Natural killer cell treated with Interleukin-12 subunit alpha and Interleukin-12 subunit beta and Interleukin-15 and Interleukin-18, amount 100 ng/mL, for 72 hours (primary cell): ENCODE results near the gene RBP7. TPM values are rescaled to one million over a fixed set of nuclear protein-coding genes. Genes with fewer than 3 reads are reported as not detected.
"Not testable (repeated sequence)": the region's sequence is repeated elsewhere in the genome, so short reads cannot be mapped to it uniquely, and the experiment has no call there.

ENCODE experiments used
- ATAC-seq, 2 donors: fragments of 150-1000 bp; cut with Tn5 transposase in 1 of 2; sonication (Bioruptor Pico), chemical (Tn5 transposase) in 1 of 2; 2 replicates each; pipeline ENCODE4 v1.10.0; 2021
- DNase-seq: peaks from one replicate; pipeline ENCODE4 v3.0.0; 2022; ENCODE audit warnings: low spot score
- H3K27ac Mint-ChIP-seq, 2 donors: 1 replicate in 1 of 2; 2 replicates in 1 of 2; pipeline ENCODE4 v1.8.0; 2022; ENCODE audit warnings: mixed read lengths in 2 of 2, mild to moderate bottlenecking in 1 of 2, moderate library complexity in 1 of 2
- H3K27me3 Mint-ChIP-seq, 2 donors: 1 replicate in 1 of 2; 2 replicates in 1 of 2; pipeline ENCODE4 v1.8.0; 2022; ENCODE audit warnings: mixed read lengths in 2 of 2
- H3K36me3 Mint-ChIP-seq: one replicate; pipeline ENCODE4 v1.8.0; 2022; ENCODE audit warnings: mixed read lengths
- H3K4me1 Mint-ChIP-seq, 2 donors: 1 replicate in 1 of 2; 2 replicates in 1 of 2; pipeline ENCODE4 v1.8.0; 2022; ENCODE audit warnings: low read depth in 2 of 2, mixed read lengths in 2 of 2, mild to moderate bottlenecking in 1 of 2
- H3K4me3 Mint-ChIP-seq: one replicate; pipeline ENCODE4 v1.8.0; 2022; ENCODE audit warnings: mixed read lengths
- H3K9me3 Mint-ChIP-seq: 2 replicates; pipeline ENCODE4 v1.8.0; 2022; ENCODE audit warnings: mixed read lengths
- total RNA-seq, 2 donors: library from RNA; stranded (reverse); gene quantifications; one replicate each; pipeline ENCODE4 v1.2.3, GENCODE V29; 2022

RBP7 gene
- total RNA-seq, 2 donors from 2014 or later: not detected

DNA sequence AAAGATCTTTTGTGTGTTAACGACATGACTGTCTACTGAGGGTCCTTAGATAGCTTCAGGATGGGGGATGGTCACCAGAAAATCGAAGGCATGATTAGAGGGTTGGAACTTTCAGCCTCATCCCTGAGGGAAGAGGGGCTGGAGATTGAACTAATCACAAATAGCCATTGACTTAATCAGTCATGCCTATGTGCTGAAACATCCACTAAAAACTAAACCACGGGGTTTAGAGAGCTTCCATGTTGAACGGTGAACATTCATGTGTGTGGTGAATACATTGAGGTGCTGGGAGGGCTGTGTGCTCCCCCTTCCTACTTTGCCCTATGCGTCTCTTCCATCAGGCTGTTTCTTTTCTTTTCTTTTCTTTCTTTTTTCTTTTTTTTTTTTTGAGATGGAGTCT lies 17.0 kb downstream of the RBP7 start:
- Mint-ChIP-seq H3K27me3 (peaks cover 0 to 3% of the 10 kb centered on the region in 2 donors), H3K27ac (no peak overlapping the region), H3K9me3 (no peaks in the 10 kb centered on the region), H3K4me3 (no peak overlapping the region), H3K36me3 (no peaks in the 10 kb centered on the region), H3K4me1 (no peaks in the 10 kb centered on the region)
- DNase-seq (no peak), ATAC-seq (no peak)

- DNase-seq (no peak), ATAC-seq (no peak)
- Mint-ChIP-seq H3K27me3 (peaks cover 0 to 3% of the 10 kb centered on the region in 2 donors), H3K36me3 (no peaks in the 10 kb centered on the region), H3K4me3 (no peak overlapping the region), H3K4me1 (no peaks in the 10 kb centered on the region), H3K9me3 (no peaks in the 10 kb centered on the region), H3K27ac (no peak overlapping the region)
Observed at GRCh38 chr1:10019561-10019960, 22.5 kb downstream of the RBP7 start.

DNA sequence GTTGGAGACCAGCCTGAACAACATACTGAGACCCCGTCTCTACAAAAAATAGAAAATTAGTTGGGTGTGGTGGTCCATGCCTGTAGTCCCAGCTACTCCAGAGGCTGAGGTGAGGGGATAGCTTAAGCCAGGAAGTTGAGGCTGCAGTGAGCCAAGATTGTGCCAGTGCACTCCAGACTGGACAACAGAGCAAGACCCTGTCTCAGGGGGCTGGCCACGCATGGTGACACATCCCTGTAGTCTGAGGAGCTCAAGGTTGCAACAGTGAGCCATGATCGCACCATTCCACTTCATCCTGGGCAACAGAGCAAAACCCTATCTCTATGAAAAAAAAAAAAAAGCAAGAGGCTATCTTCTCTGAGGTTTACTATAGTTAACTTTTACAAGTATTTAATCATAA lies 23.1 kb downstream of the RBP7 start:
- DNase-seq (no peak), ATAC-seq (no peak)
- no peak overlapping the region for H3K4me3 Mint-ChIP-seq
- H3K4me1 Mint-ChIP-seq: no peaks in the 10 kb centered on the region
- no peaks in the 10 kb centered on the region for H3K9me3 Mint-ChIP-seq
- H3K36me3 Mint-ChIP-seq: no peaks in the 10 kb centered on the region
- H3K27ac Mint-ChIP-seq: no peak overlapping the region
- H3K27me3 Mint-ChIP-seq: no peaks in the 10 kb centered on the region

DNA sequence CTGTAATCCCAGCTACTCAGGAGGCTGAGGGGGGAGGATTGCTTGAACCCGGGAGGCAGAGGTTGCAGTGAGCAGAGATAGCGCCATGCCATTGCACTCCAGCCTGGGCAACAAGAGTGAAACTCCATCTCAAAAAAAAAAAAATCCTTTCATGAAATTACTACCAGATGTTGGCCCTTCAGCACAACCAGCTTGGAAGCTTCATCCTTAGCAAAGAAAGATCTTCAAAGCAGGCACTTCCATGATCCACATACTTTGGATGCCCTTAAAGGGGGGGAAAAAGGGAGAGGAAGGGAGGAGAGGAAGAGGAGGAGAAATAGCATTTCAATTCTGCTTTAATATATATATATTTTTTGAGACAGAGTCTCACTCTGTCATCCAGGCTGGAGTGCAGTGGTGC lies 23.6 kb downstream of the RBP7 start:
- H3K9me3 Mint-ChIP-seq, ATAC-seq, H3K27ac Mint-ChIP-seq, H3K27me3 Mint-ChIP-seq, H3K36me3 Mint-ChIP-seq, DNase-seq, H3K4me3 Mint-ChIP-seq, H3K4me1 Mint-ChIP-seq: not testable (repeated sequence)

DNA sequence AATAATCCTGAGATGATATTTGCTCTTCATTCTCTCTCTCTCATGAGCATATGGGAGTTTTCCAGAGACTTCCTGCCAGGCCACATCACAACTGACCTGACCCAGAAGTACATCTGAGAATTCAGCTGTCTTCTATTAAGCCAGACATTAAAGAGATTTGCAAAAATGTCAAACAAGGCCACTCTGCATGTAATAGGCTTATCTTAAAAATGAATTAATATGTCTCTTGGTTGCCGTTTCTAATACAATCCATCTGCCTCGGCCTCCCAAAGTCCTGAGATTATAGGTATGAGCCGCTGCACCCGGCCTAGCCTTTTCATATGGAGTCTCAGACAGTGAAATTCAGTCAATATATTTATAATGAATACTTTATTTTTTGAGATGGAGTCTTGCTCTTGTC lies 25.0 kb downstream of the RBP7 start:
- not testable (repeated sequence) for H3K9me3 Mint-ChIP-seq, ATAC-seq, H3K4me3 Mint-ChIP-seq, H3K4me1 Mint-ChIP-seq, DNase-seq, H3K27ac Mint-ChIP-seq, H3K27me3 Mint-ChIP-seq, H3K36me3 Mint-ChIP-seq

DNA sequence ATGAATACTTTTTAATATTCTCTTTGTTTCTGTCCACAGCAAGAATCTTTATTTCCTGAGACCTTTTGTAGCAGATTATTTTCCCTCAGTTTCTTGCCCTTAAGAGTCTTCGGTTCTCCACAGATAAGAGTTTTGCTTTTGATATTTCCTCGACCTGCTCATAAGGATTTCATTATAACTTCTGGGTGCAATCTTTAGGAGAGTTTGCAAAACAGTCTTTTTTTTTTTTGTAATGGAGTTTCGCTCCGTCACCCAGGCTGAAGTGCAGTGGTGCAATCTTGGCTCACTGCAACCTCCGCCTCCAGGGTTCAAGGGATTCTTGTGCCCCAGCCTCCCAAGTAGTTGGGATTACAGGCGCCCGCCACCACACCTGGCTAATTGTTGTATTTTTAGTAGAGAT lies 25.6 kb downstream of the RBP7 start:
- Mint-ChIP-seq H3K27ac (no peak overlapping the region), H3K36me3 (no peaks in the 10 kb centered on the region), H3K4me3 (no peak overlapping the region), H3K27me3 (no peaks in the 10 kb centered on the region), H3K9me3 (no peaks in the 10 kb centered on the region), H3K4me1 (no peaks in the 10 kb centered on the region)
- DNase-seq (no peak), ATAC-seq (no peak)

- H3K4me3 Mint-ChIP-seq: no peak overlapping the region
- ATAC-seq: no peak
- no peaks in the 10 kb centered on the region for H3K36me3 Mint-ChIP-seq
- H3K27me3 Mint-ChIP-seq: no peaks in the 10 kb centered on the region
- no peak for DNase-seq
- no peaks in the 10 kb centered on the region for H3K9me3 Mint-ChIP-seq
- H3K27ac Mint-ChIP-seq: no peak overlapping the region
- H3K4me1 Mint-ChIP-seq: no peaks in the 10 kb centered on the region
Observed at GRCh38 chr1:10025354-10025753, 28.3 kb downstream of the RBP7 start.

GRCh38 chr1:10027027-10027426 lies 30.0 kb downstream of the RBP7 start:
- no peak overlapping the region for H3K27ac Mint-ChIP-seq

GRCh38 chr1:10028956-10029500 lies 32.0 kb downstream of the RBP7 start:
- not testable (repeated sequence) for H3K27me3 Mint-ChIP-seq, H3K4me3 Mint-ChIP-seq, DNase-seq, H3K36me3 Mint-ChIP-seq, ATAC-seq, H3K9me3 Mint-ChIP-seq, H3K27ac Mint-ChIP-seq
- H3K4me1 Mint-ChIP-seq: peaks cover 7 to 16% of the 10 kb centered on the region in 2 donors

More at GRCh38 chr1:10027027-10027426, 30.0 kb downstream of the RBP7 start:
- H3K9me3 Mint-ChIP-seq: no peaks in the 10 kb centered on the region
- H3K4me1 Mint-ChIP-seq: peaks cover 0 to 1% of the 10 kb centered on the region in 2 donors
- ATAC-seq (no peak), DNase-seq (no peak)
- H3K36me3 Mint-ChIP-seq: no peaks in the 10 kb centered on the region
- no peak overlapping the region for H3K4me3 Mint-ChIP-seq
- H3K27me3 Mint-ChIP-seq: no peaks in the 10 kb centered on the region

DNA sequence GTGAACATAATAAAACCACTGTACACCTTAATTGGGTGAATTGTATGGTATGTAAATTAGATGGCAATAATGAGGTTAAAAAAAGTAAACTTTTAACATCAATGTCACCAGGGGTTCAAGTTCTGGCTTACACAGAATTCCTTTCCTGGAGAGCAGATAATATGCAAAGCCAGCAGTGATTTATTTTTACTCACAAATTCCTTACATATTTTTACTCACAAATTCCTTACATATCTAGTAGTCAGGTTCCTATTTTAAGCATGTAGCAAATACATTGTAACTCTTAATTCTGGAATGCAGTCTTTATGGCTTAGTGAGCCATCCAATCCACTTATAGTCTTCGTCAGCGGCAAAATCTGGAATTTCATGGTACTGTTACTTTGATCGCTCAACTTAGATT lies 34.4 kb downstream of the RBP7 start:
- ATAC-seq: no peak
- no peak overlapping the region for H3K4me3 Mint-ChIP-seq
- H3K4me1 Mint-ChIP-seq: peaks cover 12 to 24% of the 10 kb centered on the region in 2 donors

GRCh38 chr1:10032590-10033358 lies 35.7 kb downstream of the RBP7 start, which contains the start of gene UBE4B:
Gene UBE4B, plus strand, starts transcription at chr1:10032958. Its CDS starts 713 bp downstream, at chr1:10033671.
- Mint-ChIP-seq H3K4me1 (peaks cover 12 to 24% of the 10 kb centered on the region in 2 donors), H3K27ac (peak within 1 kb of the TSS; percentile 89 to 96), H3K9me3 (no peaks in the 10 kb centered on the region), H3K27me3 (no peaks in the 10 kb centered on the region), H3K4me3 (peak within 1 kb of the TSS; percentile 83), H3K36me3 (no peaks in the 10 kb centered on the region)
- ATAC-seq (peak; percentile 99), DNase-seq (peak; percentile 99)

More for the DNA sequence above, 34.4 kb downstream of the RBP7 start:
- DNase-seq: no peak
- Mint-ChIP-seq H3K27ac (no peak overlapping the region), H3K27me3 (no peaks in the 10 kb centered on the region), H3K36me3 (no peaks in the 10 kb centered on the region), H3K9me3 (no peaks in the 10 kb centered on the region)

GRCh38 chr1:10033359-10033845 lies 36.4 kb downstream of the RBP7 start:
- DNase-seq (no peak), ATAC-seq (peak; percentile 8 to 13)
- Mint-ChIP-seq H3K27me3 (no peaks in the 10 kb centered on the region), H3K9me3 (no peaks in the 10 kb centered on the region), H3K36me3 (no peaks in the 10 kb centered on the region), H3K4me1 (peaks cover 12 to 24% of the 10 kb centered on the region in 2 donors), H3K27ac (peak overlapping the region; percentile 89 to 96), H3K4me3 (peak overlapping the region; percentile 83)

- DNase-seq (no peak), ATAC-seq (no peak)
- Mint-ChIP-seq H3K36me3 (no peaks in the 10 kb centered on the region), H3K27me3 (no peaks in the 10 kb centered on the region), H3K27ac (no peak overlapping the region), H3K4me3 (no peak overlapping the region), H3K4me1 (peaks cover 16 to 21% of the 10 kb centered on the region in 2 donors), H3K9me3 (no peaks in the 10 kb centered on the region)
Observed at GRCh38 chr1:10042746-10043145, 45.7 kb downstream of the RBP7 start.
